ENCODE data around the gene TRIM77.
"Not testable (repeated sequence)": the region's sequence is repeated elsewhere in the genome, so short reads cannot be mapped to it uniquely, and the experiment has no call there.

TRIM77 gene, protein sequence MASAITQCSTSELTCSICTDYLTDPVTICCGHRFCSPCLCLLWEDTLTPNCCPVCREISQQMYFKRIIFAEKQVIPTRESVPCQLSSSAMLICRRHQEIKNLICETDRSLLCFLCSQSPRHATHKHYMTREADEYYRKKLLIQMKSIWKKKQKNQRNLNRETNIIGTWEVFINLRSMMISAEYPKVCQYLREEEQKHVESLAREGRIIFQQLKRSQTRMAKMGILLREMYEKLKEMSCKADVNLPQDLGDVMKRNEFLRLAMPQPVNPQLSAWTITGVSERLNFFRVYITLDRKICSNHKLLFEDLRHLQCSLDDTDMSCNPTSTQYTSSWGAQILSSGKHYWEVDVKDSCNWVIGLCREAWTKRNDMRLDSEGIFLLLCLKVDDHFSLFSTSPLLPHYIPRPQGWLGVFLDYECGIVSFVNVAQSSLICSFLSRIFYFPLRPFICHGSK

DNA sequence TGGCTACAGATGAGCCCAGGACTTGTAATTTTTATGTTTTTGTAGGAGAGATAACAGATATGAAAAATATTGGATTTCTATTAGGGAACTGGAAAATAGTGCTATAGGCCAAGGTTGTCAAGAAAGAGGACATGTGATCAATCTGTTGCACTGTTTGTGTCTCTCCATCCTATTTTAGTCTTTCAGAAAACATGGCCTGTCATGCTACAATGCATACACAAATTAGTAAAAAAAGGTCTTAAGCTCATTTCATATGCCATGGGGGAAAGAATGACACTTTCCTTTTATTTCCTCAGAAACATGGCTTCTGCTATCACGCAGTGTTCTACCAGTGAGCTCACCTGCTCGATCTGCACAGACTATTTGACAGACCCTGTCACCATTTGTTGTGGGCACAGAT is at the start of gene TRIM77:
TSS of gene TRIM77 (plus strand) at position 301 of the 400 bp plus-strand sequence. CDS start at position 301, 0 bp downstream.
- not testable (repeated sequence) for DNase-seq

DNA sequence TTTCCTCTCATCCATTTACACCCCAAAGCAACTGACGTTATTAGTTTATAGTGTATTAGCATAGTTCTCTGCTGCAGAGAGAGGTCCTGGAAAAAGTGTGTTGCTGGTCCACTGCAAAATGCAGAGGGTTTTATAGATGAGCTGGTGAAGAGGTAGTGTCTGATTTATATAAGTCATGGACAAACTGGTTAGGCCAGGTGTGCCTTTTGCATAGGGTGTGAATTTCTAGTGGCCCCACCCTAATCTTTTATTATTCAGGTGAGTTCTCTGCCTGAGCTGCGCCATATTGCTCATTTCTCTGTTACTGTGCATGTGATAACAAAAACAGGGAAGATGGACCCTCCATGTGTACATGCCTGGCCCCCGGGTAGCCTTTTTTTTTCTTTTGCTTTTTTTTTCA is 43.1 kb upstream of the TRIM77 start:
- DNase-seq = no peak

DNA sequence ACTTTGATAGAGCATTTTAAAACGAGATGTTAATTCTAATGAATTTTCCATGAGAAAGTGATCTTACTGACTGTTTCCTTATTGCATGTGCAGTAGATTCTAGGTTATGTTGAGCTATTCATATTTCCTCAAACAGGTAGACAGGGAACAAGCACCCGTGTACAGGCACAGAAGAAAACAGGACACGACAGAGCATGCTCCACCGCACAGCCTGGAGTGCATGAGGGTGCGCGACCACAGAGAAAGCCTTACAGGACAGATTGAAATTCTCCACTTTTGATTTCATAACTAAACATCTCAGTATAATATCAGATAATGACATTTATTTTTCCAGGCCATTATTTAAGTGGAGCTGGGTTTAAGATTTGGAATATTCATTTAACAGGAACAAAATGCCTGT is 41.9 kb upstream of the TRIM77 start:
- DNase-seq = not testable (repeated sequence)

DNA sequence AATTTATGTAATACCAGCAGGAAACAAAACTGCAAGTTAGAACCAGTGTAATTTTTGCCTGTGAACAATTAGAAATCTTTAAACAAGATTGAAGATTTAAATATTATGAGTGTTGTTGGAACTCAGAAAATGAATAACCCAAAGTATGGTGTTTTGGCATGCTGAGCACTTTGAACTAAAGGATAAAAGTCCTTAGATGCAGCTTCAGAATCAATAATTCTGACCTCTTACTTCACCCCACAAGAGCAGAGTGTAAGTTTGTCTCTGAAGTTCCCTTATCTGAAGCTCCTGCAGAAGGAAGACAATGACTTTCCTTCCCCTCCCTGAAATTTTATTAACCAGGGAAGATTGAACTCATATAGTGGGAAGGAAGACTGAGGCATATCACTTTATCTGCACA is 40.5 kb upstream of the TRIM77 start:
- not testable (repeated sequence) for DNase-seq

DNA sequence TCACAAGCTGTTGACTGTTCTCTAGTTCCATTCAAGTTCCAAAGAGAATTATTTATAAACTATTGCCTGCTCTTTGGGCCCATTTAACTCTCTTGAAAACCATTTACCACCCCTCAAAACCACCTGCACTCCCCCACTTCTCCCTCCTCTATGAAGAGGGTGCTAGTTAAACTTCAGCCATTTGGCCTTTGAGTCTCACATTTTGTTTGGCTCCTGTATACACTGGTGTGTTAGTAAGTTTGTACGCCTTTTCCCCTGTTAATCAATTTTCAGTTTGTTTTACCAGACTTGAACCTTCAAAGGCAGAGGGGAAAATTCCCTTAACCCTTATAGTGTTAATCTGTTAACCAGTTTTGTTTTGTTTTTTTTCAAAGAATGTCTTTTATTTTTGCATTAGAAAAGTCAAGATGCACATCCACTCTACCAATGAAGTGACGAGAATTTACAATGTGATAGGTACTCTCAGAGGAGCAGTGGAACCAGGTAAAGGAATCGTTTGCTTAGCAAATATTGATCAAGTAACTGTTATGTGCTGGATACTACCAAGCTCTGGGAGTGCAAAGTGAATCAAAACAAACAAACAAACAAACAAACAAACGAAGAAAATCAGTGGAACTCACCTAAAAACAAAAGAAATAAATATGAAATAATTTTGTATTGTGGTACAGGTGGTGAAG is 40.0 kb upstream of the TRIM77 start:
- not testable (repeated sequence) for DNase-seq

DNA sequence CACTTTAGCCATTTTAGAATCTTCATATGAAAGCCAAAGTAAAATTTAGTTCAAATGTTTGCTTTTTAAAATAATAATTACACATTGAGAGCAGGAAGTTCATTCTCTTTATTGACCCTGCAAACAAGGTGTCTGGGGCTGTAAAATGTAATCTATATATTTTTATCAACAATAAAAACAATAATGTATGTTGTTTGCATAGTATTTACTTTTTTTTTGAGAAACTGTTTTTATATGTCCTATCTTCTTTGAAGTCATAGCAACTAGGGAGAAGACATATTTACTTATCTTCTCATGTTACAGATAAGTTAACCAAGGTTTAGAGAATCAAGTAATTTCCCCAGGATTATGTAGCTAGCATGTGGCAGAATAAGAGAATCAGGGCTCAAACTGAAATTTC is 37.6 kb upstream of the TRIM77 start:
- DNase-seq = not testable (repeated sequence)

DNA sequence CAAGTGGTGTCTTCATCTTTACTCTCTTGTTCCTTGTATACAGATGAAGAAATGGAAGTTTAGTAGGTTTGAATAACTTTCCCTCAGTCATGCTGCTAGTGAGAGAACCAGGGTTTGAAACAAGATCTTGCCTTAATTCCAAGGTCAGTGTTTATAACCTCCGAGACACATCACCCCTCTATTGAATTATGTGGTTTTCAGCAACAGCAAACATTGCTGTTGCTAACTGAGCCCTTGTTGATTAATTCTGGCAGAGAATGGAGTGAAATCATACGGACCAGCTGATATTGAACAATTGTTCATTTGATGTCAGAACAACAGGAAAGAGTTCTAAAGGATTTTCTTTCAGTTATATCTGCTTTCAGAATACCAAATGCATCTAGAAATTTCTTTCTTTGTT is 36.7 kb upstream of the TRIM77 start:
- DNase-seq = not testable (repeated sequence)

DNA sequence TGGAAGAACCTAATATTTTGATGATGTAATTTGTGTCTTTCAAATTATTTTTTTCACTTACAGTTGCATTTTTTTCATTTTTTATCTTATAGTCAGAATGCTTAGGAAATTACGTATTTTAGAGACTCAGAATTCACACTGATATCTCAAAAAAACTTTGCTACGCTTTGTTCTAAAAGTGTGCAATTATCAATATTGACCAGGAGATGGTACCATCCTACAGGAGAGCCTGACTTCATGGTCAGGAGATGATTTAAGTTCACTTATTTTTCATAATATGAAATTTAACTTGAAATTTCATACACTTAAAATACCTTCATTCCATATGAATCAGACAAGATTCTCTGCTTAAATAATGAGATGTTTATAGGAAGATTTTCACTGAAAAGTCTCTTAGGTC is 34.7 kb upstream of the TRIM77 start:
- not testable (repeated sequence) for DNase-seq

DNA sequence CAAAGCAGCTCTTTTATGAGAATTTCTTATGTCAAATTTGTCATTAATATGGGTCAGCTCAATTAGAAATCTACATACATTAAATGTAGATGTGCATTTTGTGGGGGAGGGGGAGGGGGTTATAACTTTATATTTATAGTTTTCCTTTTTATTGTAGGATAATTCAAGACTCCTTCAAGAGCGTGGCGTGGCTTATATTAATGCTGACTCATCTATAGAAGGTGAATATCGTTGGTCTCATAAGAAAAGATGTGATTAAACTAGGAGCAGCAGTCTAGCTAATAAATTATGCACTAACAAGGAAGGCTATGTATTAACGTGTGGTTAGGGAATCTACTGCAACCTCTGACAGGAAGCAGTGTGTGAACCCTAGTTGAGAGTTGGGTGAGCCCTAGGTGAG is 34.2 kb upstream of the TRIM77 start:
- not testable (repeated sequence) for DNase-seq

DNA sequence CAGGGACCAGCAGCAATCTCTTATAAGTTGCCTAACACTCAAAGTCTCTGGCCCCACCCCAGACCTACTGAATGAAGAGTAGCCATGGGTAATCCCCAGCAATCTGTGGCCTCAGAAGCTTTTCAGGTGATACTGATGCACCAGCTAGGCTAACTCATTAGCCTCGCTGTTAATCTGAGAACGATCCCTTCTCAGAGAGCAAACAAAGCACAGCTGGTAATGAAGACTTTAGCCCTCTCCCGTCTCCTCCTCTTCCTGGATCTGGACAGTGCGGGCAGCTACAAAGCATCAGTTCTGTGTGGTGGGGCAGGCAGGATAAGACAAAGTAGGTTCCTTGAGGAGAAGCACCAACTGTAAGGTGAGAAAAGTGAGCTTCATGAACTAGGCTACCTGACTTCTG is 3.0 kb upstream of the TRIM77 start:
- DNase-seq = not testable (repeated sequence)

DNA sequence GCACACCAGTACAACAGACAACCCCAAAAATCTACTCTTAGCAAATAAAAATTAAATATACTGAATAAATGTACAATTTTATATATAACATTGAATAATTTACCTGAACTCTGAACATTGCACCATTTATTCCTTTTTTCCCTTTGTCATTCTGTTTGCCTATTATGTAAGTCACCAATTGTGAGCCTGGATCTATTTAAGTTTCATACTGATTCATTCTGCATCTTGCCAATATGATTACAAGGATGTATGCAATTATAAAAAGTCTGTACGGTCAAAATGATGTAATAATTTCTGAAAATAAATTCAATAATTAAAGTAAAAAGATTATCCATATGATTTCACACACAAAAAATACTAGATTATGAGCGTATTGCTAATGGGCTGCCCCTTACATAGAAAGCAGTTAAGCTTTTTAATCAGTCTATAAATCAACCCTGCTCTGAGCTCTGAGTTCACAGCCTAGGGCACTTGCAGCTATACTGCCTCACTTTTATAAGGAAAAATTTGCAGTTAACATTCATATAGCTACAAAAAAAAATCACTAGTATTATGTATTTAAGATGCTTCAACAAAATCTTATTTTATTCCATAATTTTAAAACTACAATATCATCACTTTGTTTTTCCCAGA is 14.9 kb downstream of the TRIM77 start:
- not testable (repeated sequence) for DNase-seq

DNA sequence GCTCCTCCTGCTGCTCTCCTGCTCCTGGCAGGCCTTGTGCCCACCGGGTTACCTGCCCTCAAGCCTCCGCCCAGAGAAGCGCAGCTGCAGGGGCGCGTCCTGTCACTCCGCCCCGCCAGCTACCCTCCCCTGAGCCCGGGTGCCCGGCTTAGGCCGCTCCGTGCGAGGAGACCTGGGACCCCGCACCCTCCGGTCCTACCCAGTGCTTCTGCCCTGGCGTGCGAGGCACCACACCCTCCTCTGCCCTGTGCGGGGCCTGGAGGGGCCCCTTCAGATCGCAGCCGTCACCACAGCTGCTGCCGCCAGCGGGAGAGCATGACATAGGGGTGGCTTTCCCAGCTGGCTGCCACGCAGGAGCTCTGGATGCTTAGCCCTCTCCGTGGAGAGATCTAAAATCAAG is 20.1 kb downstream of the TRIM77 start:
- not testable (repeated sequence) for DNase-seq

DNA sequence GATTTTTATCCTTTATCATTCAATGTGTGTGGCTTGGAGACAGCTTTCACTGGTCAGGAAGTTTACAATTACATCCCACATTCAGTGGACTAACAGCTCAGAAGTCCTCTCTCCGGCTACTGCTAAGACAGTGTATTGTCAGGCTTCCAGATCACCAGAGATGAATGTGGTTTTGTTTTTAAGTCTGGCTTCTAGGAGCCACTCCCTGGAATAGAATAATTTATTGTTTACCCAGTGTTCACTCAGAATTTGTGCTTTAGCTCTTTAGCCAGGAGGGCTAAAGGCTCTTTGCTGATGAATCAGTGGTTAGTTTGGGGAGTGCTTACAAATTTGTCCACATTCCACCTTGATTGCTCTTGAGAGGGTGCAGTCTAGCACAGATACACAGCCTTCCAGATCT is 26.5 kb downstream of the TRIM77 start:
- DNase-seq = no peak

DNA sequence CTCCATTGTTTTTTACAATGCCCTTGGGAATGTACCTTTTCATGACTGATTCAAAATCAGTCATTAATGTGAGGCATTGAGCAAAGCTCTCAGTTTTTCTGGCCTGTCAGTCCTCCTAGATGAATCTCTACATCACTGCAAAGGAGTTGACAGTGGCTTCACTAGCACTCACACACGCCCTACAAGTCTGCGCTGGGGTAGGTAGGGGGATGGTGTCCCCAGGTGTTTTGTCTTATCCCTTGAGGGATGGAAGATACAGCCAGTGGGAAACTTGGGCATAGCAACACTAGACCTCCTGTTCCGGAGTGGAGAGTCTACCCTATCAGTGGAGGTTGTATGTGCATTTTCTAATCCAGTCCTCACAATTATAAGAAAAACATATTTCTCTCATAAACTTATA is 27.0 kb downstream of the TRIM77 start:
- DNase-seq = no peak

DNA sequence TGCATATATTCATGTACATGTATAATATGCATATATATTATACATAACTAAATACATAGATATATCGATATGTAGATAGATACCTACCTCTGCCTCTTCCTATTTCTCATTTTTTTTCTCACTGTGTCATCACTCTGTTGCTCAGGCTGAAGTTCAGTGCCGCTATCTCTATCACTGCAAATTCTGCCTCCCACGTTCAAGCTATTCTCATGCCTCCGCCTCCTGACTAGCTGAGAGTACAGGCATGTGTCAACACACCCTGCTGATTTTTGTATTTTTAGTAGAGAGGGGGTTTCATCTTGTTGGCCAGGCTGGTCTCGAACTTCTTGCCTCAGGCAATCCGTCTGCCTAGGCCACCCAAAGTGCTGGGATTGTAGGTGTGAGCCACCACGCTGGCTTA is 31.3 kb downstream of the TRIM77 start:
- DNase-seq = not testable (repeated sequence)

DNA sequence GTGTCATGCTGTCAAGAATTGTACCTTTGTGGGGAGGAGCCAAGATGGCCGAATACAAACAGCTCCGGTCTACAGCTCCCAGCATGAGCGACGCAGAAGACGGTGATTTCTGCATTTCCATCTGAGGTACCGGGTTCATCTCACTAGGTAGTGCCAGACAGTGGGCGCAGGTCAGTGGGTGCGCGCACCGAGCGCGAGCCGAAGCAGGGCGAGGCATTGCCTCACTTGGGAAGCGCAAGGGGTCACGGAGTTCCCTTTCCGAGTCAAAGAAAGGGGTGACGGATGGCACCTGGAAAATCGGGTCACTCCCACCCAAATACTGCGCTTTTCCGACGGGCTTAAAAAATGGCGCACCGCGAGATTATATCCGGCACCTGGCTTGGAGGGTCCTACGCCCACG is 34.1 kb downstream of the TRIM77 start:
- not testable (repeated sequence) for DNase-seq

DNA sequence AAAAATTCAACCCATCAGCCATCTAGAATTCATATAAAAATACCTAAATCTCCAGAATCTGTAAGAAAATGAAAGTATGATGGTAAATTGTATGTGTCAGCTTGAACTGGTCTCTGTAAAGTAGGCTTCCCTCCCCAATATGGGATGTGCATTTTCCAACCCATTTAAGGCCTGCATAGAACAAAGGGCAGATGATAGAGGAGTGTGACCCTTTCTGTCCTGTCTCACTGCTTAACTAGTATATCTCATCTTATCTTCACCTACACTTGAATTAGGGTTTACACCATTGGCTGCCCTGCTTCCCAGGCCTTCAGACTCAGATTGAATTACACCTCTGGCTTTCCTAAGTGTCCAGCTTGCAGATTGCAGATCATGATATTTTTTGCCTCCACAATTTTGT is 40.7 kb downstream of the TRIM77 start:
- DNase-seq = not testable (repeated sequence)
